ENCODE results near the gene TRUB2. TPM values are rescaled to one million over a fixed set of nuclear protein-coding genes. Genes with fewer than 3 reads are reported as not detected.
A peak's percentile ranks its signal among the peaks of the same experiment; 100 is the strongest.

TRUB2 gene
- total RNA-seq, 4 donors from 2014 or later: 7.1 to 18.1 (median 14.3) TPM

DNA sequence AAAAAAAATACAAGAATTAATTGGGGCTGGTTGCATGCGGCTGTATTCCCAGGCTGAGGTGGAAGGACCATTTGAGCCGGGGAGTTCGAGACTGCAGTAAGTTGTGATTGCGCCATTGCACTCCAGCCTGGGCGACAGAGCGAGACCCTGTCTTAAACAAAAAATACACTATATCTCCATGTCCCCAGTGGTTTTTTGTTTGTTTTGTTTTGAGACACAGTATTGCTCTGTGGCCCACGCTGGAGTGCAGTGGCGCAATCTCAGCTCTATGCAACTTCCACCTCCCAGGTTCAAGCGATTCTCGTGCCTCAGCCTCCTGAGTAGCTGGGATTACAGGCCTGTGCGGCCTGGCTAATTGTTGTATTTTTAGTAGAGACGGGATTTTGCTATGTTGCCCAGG lies 1.5 kb upstream of the TRUB2 start:
- ATAC-seq: no peak
- in situ Hi-C loops (cut with MboI; ENCODE audit: low sequenced_read_pairs in 4 of 4): no loop called here

GRCh38 chr9:128323212-128323730 lies 1.0 kb upstream of the TRUB2 start:
- TF ChIP-seq, protein P1, sequence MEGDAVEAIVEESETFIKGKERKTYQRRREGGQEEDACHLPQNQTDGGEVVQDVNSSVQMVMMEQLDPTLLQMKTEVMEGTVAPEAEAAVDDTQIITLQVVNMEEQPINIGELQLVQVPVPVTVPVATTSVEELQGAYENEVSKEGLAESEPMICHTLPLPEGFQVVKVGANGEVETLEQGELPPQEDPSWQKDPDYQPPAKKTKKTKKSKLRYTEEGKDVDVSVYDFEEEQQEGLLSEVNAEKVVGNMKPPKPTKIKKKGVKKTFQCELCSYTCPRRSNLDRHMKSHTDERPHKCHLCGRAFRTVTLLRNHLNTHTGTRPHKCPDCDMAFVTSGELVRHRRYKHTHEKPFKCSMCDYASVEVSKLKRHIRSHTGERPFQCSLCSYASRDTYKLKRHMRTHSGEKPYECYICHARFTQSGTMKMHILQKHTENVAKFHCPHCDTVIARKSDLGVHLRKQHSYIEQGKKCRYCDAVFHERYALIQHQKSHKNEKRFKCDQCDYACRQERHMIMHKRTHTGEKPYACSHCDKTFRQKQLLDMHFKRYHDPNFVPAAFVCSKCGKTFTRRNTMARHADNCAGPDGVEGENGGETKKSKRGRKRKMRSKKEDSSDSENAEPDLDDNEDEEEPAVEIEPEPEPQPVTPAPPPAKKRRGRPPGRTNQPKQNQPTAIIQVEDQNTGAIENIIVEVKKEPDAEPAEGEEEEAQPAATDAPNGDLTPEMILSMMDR (IDR thresholded peaks at IDR 0.05 in 4 of 5, conservative IDR thresholded peaks at IDR 0.05 in 1 of 5): no peak
- no peak for TF ChIP-seq POLR2A (IDR thresholded peaks at IDR 0.05)
- in situ Hi-C loops (cut with MboI; ENCODE audit: low sequenced_read_pairs in 4 of 4): no loop called here
- peaks cover 0 to 52% of the 10 kb centered on the region in 2 donors for H3K36me3 ChIP-seq

More for the DNA sequence above, 1.5 kb upstream of the TRUB2 start:
- Histone ChIP-seq H3K27ac (no peak overlapping the region), H3K4me3 (peak overlapping the region; percentile 75 to 97 (median 94)), H3K4me1 (peaks cover 16 to 35% of the 10 kb centered on the region in 2 donors), H3K9me3 (no peaks in the 10 kb centered on the region), H3K36me3 (peaks cover 0 to 46% of the 10 kb centered on the region in 2 donors), H3K27me3 (no peaks in the 10 kb centered on the region)
- no peak for DNase-seq
- TF ChIP-seq, protein P1 (IDR thresholded peaks at IDR 0.05 in 4 of 5, conservative IDR thresholded peaks at IDR 0.05 in 1 of 5): no peak
- TF ChIP-seq POLR2A (IDR thresholded peaks at IDR 0.05): no peak
- intact Hi-C loops (cut with DNase I; ENCODE audit: low total_unique reads): loop anchor here (2.0 kb wide), 3 partner anchors 47 to 133 kb away; partner anchors contain the start of genes GOLGA2, ODF2, SWI5 and URM1

DNA sequence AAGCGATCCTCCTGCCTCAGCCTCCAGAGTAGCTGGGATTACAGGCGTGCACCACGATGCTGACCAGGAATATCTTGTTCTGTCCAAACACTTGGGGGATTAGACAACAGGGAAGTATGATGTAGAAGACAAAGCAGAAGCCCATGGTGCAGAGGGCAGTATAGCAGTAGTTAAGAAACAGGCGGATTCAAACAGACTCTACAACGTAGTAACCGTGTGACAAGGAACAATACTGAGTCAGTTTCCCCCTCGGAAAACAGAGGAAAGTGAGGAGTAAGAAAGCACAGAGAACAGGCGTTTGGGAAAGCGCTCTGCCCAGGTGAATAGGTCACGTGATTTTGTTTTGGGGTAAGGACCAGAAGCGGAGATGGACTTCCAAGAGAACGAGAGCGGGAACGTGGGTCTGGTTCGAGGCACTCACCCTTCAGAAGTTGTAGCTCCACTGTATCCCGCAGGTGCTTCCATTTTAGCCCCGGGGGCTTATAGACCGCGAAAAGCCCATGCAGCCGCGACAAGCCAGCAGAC lies 306 bp downstream of the TRUB2 start:
- intact Hi-C loops (cut with DNase I; ENCODE audit: low total_unique reads): loop anchor here (1.0 to 2.0 kb wide), 4 partner anchors 18 to 135 kb away; partner anchors contain the start of genes GOLGA2, ODF2, SLC27A4 and SWI5
- in situ Hi-C loops (cut with MboI; ENCODE audit: low sequenced_read_pairs in 4 of 4): no loop called here
- DNase-seq (no peak), ATAC-seq (peak; percentile 23 to 26)
- TF ChIP-seq, protein P1 (IDR thresholded peaks at IDR 0.05 in 4 of 5, conservative IDR thresholded peaks at IDR 0.05 in 1 of 5): no peak
- TF ChIP-seq POLR2A (IDR thresholded peaks at IDR 0.05): no peak
- no peaks in the 10 kb centered on the region for H3K9me3 ChIP-seq
- H3K27me3 ChIP-seq: no peaks in the 10 kb centered on the region
- peak overlapping the region; percentile 83 to 95 (median 92) for H3K27ac ChIP-seq
- H3K4me3 ChIP-seq: peak overlapping the region; percentile 75 to 97 (median 94)
- peaks cover 0 to 49% of the 10 kb centered on the region in 2 donors for H3K36me3 ChIP-seq
- H3K4me1 ChIP-seq: peaks cover 16 to 35% of the 10 kb centered on the region in 2 donors

More at GRCh38 chr9:128323212-128323730, 1.0 kb upstream of the TRUB2 start:
- DNase-seq (no peak), ATAC-seq (no peak)
- no peaks in the 10 kb centered on the region for H3K27me3 ChIP-seq
- intact Hi-C loops (cut with DNase I; ENCODE audit: low total_unique reads): loop anchor here (2.0 kb wide), 3 partner anchors 46 to 134 kb away; partner anchors contain the start of genes GOLGA2, ODF2, SWI5 and URM1
- H3K4me1 ChIP-seq: peaks cover 16 to 35% of the 10 kb centered on the region in 2 donors
- peak overlapping the region; percentile 75 to 97 (median 94) for H3K4me3 ChIP-seq
- peak overlapping the region; percentile 83 to 95 (median 92) for H3K27ac ChIP-seq
- H3K9me3 ChIP-seq: no peaks in the 10 kb centered on the region

GRCh38 chr9:128321343-128321742 lies 904 bp downstream of the TRUB2 start:
- Histone ChIP-seq H3K4me1 (peaks cover 16 to 35% of the 10 kb centered on the region in 2 donors), H3K27ac (no peak overlapping the region), H3K4me3 (peak overlapping the region; percentile 75 to 97 (median 94)), H3K36me3 (peaks cover 0 to 51% of the 10 kb centered on the region in 2 donors), H3K9me3 (no peaks in the 10 kb centered on the region), H3K27me3 (no peaks in the 10 kb centered on the region)
- intact Hi-C loops (cut with DNase I; ENCODE audit: low total_unique reads) (no loop called here), in situ Hi-C loops (cut with MboI; ENCODE audit: low sequenced_read_pairs in 4 of 4) (no loop called here)
- DNase-seq (no peak), ATAC-seq (no peak)
- TF ChIP-seq POLR2A (IDR thresholded peaks at IDR 0.05): no peak
- TF ChIP-seq, protein P1 (IDR thresholded peaks at IDR 0.05 in 4 of 5, conservative IDR thresholded peaks at IDR 0.05 in 1 of 5): no peak

All from gastrocnemius medialis (tissue), 4 donors.